GM20431 (cell line): ENCODE data around the gene NIPBL.
"Not testable (repeated sequence)": the region's sequence is repeated elsewhere in the genome, so short reads cannot be mapped to it uniquely, and the experiment has no call there.

Source experiments
- in situ Hi-C: fragments of 300-500 bp; cut with MseI, MboI; formaldehyde crosslinking; loops from one replicate; pipeline ENCODE4 v1.15.0; 2020; ENCODE audit warnings: low sequenced_read_pairs; ENCODE audit not compliant: unreplicated experiment

NIPBL gene

DNA sequence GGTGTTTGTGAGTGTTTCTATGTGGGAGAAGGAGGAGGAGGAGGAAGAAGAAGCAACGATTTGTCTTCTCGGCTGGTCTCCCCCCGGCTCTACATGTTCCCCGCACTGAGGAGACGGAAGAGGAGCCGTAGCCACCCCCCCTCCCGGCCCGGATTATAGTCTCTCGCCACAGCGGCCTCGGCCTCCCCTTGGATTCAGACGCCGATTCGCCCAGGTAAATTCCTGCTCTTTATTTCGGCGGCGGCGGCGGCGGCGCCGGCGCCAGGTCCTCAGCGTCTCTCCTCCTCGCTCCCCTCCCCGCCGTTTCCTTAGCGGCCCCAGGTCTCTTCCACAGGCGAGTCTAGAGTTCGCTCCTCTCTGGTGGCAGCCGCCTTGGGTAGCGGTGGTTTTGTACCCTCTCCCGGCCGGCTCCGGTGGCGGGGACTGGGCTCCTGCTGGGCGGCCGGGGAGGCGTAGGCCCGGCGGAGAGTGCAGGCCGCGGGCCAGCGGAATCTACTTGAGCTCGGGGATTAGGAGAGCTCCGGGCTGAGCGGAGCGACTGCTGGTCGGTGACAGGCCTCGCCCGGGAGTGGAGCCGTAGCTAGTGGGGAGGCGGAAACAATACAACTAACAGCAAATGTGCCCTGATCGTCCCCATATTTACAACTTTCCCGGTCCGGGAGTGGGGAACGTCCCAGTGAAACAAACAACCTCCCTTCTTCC, 547 bp downstream of the NIPBL start:
- in situ Hi-C loops = no loop called here

DNA sequence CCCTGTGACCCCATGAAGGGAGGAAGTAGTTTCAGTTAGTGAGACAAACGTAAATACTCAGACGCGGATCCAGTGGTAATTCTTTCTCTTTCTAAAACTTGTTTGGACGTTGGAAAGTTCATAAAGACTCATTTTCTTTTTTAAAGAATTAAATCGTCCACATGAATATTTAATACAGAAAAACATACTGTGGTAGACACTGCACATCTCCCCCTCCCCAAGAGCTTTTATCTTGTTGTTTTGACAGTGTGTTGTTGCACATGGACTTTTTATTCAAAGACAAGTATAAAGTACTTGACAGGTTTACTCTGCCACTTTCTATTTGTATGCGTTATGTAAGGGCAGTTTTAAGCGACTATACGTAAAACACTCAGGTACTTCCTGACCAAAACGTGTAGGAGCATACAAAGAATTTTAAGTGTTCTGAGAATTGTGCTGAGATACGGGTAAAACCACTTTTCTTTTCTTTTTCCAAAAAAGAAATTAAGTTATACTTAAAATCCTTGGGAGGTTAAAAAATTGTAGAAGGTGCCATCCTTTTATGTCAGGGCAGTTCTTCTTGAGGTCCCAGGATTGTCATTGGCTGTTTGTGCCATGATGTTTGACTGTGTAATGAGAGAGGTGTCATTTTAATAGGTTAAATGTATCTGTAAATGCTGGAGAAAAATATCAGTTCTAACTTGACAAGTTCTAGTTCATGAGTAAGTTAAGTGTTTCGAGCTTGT, 1.3 kb downstream of the NIPBL start:
- in situ Hi-C loops = no loop called here

DNA sequence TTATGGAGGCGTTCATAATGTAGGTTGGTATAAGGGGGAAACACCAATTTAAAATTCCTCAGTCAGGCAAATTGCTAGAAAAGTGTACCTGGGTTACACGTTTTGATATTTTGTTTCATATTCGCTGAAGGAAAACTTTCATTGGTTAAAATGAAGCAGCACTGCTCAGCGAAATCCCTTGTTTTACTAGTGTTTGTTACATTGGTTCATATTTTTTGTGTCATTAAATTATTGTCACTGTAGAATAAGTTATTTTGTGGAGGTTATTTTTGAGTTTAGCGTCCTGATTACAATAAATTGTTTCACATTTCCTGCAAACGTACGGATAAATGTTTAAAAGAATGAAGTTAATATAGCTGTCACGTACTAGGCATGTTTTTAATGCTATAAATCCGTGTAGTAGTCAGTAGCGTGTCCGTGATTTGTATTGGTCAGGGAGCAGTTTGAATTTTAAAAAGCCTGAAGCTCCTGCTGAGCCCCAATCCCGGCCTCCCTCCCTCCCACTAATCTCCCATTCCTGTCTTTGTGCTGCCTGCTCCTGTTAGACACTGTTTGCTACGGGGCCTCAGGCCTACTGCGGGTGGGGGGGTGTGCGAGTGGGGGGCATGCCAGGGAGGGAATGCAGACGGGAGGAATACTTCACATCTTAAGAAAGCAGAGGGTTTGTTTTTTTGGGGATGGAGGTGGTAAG, 2.0 kb downstream of the NIPBL start:
- in situ Hi-C loops = no loop called here

DNA sequence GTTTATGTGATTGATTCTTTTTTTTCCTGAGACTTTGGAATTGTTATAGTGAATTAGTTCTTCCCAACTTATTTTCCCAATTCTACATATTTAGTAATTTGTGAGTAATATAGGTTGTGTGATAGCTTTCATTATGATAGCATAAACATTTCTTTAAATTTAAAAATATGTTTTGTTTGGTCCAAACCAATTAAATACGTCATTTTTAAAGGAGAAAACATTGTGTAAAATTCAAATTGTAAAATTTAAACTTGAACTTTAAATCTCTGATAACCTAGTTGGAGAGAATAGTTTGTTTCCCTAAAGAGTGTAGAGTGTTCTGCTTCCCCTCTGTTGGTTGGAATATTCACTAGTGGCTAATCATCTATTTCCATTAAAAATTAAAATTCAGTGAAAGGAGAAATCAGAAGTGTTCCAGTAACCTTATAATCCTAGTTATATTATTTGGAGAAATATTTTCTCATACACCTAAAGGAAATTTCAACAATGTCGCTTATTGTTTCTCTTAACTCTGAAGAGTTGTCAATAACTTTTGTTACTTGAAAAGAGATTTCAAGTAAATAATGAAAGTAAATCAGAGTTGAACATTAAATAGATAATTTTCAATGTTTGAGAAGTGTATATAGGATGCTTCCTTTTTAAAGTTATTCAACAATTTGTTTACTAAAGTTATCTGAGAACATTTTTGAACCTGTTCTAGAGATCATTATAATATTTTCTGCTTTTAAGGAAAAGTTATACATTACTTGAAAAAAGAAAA, 2.9 kb downstream of the NIPBL start:
- in situ Hi-C loops = no loop called here

DNA sequence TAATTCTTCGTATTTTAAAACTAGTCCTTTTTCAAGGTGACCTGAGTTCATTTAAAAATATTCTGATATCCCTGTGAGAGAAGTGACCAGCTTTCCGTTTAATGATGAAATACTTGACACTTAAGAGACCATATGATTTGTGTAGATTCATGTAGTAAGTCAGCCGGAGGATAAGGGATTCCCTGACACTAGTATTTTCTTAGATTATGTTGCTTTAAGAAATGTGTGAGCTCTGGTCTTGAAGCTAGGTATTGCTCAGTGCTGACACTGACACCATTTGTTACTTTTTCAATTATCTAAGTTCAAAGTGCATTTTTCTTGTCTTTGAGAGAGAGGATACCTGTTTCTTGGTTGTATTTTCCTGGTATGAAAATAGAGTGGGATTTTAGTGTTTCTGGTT, 4.2 kb downstream of the NIPBL start:
- in situ Hi-C loops = no loop called here

DNA sequence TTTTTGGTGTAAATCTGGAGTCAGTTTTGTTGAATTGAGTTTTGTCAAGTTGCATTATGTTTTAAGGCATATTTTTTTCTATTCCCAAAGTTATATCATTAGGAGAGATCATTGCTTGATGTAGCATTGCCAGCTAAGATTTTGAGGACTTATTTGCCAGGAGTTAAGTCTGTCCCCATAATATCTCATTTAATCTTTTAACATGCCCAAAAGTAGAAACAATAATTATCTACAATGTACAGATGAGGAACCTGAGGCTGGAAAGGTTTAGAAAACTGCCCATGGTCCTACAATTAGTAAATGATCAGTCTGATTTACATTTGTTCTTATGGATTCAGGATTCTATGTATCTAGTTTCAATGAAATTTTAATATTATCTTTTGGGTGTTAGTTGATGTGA, 4.7 kb downstream of the NIPBL start:
- in situ Hi-C loops = no loop called here

DNA sequence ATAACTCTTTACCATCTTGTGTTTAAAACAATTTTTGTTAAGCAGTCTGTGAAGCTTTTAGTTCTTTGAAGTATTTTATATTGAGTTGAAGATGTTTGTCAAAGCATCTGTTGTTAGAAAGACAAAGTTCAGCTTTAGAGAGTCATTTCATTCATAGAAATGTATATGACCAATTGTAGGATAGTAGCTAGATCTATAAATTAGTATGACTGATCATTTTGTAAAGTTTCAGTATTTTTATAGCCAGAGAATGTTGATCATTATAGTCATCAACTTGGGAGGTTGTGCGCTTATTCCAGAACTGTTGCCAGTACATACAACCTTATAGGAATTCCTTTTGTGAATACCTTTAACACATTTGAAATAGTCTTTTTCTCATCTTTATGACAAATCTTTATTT, 5.2 kb downstream of the NIPBL start:
- in situ Hi-C loops = no loop called here

DNA sequence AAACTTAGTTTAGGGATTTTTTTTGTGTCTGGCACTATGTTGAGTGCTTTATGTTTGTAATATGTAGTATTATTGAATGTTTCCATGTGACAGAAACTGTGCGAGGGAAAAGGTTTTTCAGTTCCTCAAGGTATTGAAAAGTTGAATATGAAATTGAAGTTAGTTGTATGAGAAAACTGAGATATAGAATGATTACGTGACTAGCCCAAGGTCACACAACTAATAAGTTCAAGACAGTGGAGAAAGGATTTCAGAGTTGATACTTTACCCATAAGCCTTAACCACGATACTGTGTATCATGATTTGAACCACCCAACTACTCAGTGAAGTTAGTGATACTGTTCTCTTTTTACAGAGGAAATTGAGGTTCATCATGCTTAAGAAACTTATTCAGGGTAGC, 5.7 kb downstream of the NIPBL start:
- in situ Hi-C loops = no loop called here

DNA sequence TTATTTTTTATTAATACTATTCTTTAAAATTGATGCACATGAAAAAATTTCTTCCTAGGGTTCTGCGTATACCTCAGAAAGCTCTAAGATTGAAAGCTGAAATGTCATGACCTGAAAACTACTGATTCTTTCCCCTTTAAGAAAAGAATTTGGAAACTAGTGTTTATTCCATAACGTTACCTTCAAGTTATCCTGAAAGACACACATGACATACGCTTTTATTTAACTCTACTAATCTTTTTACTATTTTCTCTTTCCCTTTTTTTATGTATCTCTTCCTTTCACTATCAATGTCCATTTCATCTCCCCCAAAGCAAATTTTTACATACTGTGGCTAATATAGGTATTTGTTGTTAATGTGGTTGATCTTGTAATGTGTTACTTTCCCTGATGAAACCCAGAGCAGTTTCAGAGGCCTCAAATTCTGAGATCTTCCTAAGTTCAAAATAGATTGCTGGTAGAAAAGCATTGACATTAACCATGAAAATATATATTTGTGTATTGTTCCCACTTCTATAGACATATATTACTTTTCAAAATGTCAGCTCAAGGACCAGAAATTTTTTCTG, 7.4 kb downstream of the NIPBL start:
- in situ Hi-C loops = no loop called here

DNA sequence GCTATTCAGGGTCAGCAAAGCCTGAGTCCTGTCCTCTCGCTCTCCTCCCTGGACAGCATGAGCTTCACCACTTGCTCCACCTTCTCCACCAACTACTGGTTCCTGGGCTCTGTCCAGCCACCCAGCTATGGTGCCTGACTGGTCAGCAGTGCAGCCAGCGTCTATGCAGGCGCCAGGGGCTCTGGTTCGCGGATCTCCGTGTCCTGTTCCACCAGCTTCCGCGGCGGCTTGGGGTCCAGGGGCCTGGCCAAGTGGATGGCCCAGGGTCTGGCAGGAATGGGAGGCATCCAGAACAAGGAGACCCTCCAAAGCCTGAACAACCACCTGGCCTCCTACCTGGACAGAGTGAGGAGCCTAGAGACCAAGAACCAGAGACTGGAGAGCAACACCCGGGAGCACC, 8.6 kb downstream of the NIPBL start:
- in situ Hi-C loops = no loop called here

DNA sequence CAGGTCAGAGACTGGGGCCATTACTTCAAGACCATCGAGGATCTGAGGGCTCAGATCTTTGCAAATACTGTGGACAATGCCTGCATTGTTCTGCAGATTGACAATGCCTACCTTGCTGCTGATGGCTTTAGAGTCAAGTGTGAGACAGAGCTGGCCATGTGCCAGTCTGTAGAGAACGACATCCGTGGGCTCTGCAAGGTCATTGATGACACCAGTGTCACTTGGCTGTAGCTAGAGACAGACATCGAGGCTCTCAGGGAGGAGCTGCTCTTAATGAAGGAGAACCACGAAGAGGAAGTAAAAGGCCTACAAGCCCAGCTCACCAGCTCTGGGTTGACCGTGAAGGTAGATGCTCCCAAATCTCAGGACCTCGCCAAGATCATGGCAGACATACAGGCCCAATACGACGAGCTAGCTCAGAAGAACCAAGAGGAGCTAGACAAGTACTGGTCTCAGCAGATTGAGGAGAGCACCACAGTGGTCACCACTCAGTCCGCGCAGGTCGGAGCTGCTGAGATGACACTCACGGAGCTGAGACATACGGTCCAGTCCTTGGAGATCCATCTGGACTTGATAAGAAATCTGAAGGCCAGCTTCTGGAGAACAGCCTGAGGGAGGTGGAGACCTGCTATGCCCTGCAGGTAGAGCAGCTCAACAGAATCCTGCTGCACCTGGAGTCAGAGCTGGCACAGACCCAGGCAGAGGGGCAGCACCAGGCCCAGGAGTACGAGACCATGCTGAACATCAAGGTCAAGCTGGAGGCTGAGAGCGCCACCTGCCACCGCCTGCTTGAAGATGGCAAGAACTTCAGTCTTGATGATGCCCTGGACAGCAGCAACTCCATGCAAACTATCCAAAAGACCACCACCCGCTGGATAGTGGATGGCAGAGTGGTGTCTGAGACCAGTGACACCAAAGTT, 9.3 kb downstream of the NIPBL start:
- in situ Hi-C loops = no loop called here

DNA sequence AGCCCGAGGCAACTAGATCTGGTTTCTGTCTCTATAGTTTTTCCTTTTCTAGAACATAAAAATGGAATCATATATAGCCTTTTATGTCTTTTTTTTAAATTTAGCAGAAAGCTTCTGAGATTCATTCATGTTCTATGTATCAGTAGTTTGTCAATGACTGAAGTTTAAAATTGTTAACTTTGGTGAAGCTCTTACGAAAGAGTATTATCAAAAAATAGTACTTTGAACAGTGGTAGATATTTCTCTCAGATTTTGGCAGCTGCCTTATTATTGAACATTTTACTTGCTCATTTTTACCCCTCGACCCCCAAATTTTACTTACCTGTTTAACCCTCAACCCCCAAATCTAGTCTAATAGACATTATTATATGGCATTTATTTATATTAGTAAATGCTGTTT, 10.2 kb downstream of the NIPBL start:
- in situ Hi-C loops = no loop called here

DNA sequence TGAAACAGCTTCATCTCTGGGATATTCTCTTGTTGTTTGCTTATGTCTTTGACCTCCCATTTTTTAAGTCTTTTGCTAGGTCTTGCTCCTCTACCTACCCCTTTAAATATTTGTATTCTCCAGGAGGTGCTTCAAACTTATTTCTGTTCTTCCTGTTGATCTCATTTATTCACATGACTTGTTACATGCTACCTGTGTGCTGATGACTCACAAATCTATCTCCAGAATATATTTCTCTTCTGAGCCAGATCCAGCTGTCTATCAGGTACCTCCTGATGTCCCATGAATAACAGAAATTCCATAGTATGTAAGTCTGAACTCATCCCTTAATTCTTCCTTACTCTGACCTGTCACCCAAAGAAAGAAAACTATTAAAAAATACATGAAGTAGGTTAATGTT, 11.0 kb downstream of the NIPBL start:
- in situ Hi-C loops = no loop called here

DNA sequence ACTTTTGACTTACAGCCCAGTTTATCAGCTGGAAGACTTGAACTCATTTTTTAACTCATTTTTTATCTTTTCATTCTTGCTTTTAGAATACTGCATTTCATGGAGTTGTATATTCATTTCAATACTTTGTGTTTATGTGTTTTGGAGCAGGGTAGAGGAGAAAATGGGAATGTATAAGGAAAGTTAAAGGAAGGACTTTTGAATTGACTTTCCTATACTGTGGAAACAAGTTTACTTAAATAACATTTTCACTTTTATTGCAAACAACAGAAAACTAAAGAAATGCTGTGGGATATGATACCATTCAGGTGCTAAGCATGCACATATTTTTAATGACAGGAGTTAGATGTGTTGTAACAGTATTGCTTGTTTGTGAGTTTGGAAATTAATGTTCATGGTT, 11.7 kb downstream of the NIPBL start:
- in situ Hi-C loops = no loop called here

DNA sequence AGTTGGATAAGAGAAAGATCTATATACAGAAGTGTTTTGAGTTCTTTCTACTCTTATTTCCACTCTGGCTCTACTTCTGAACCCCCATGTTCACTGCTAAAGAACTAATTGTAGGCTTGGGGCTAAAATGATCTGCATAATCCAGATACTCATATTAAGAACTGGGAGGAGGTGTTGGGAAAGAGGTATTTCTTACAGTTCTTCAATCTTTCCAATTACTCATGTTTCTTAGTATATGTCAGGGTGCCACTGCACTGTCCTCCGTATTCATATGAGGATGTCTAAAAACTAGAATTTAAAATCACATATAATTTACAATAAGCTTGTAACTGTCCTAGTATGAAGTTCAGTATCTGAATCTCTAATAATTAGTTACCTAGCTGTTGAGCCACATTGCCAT, 12.7 kb downstream of the NIPBL start:
- in situ Hi-C loops = no loop called here

DNA sequence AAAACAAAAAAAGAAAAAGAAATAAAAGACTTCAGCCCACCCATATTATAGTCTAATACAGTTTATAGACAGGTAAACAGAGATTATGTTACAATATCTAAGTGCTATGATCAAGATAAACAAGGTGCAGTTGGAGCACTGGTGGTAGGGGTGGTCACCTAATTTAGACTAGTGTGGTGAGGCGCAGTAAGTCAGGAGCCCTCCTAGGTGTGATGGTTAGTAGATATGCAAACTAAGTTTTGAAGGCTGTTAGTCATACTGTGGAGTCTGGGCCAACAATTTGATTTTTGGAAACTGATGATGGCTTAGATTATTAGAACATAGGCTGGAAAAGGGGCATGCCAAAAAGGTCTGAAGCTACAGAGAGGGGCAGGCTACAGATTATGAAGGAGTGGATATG, 14.7 kb downstream of the NIPBL start:
- in situ Hi-C loops = no loop called here

DNA sequence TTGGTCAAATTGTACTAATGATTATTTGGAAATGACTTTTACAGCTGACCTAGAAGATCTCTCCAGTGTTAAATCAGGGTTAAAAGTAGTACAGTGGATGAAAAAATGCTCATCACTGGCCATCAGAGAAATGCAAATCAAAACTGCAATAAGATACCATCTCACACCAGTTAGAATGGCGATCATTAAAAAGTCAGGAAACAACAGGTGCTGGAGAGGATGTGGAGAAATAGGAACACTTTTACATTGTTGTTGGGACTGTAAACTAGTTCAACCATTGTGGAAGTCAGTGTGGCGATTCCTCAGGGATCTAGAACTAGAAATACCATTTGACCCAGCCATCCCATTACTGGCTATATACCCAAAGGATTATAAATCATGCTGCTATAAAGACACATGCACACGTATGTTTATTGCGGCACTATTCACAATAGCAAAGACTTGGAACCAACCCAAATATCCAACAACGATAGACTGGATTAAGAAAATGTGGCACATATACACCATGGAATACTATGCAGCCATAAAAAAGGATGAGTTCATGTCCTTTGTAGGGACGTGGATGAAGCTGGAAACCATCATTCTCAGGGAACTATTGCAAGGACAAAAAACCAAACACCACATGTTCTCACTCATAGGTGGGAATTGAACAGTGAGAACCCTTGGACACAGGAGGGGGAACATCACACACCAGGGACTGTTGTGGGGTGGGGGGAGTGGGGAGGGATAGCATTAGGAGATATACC, 15.7 kb downstream of the NIPBL start:
- in situ Hi-C loops = not testable (repeated sequence)

DNA sequence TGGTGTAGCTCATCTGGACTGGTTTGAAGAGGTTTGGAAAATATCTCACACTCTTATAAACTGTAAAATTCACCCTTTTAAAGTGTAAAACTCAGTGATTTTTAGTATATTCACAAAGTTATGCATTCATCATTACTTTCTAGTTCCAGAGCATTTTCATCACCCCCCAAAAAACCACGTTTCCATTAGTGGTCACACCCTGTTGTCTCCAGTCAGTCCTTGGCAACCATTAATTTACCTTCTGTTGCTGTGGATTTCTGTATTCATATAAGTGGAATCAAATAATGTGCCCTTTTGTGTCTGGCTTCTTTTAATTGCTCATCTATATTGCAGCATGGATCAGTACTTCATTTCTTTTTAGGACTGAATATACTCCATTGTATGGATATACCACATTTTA, 18.4 kb downstream of the NIPBL start:
- in situ Hi-C loops = no loop called here

DNA sequence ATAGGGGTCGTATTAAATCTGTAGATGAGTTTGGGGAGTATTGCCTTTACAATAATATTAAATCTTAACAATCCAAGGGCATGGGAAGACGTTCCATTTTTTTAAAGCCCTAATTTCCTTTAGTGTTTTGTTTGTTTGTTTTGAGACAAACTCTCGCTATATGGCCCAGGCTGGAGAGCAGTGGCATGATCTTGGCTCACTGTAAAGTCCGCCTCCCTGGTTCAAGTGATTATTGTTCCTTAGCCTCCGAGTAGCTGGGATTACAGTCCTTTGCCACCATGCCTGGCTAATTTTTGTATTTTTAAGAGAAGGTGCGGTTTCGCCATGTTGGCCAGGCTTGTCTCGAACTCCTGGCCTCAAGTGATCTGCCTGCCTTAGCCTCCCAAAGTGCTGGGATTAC, 19.9 kb downstream of the NIPBL start:
- in situ Hi-C loops = no loop called here
